Caco-2 (cell line): ENCODE measurements around the gene KLHL26. TPM values are rescaled to one million over a fixed set of nuclear protein-coding genes. Genes with fewer than 3 reads are reported as not detected.

Experiments
- BruUV-seq: library from RNA; stranded (reverse); fragments of 400-500 nt; replicated peaks from 2 replicates; lab custom pipeline; 2021; lab: Mats Ljungman, UMichigan
- CTCF ChIA-PET: fragments of 300-600 bp; sonication (Branson Sonifier 250); formaldehyde crosslinking; loops from one replicate; lab custom pipeline; 2022; ENCODE audit warnings: antibody characterized with exemption; lab: Charles Lee
- POLR2A ChIA-PET: fragments of 300-600 bp; sonication (Branson Sonifier 250); formaldehyde crosslinking; loops from one replicate; lab custom pipeline; 2022; ENCODE audit warnings: antibody characterized with exemption; lab: Charles Lee
- DNase-seq, 2 experiments: peaks; one replicate each; pipeline versions ENCODE4 v3.0.0 to v3.0.0-alpha.2; 2020 to 2022
- H3K27me3 ChIP-seq: replicated peaks from 2 replicates; pipeline ENCODE4 v1.6.0; 2011; ENCODE audit warnings: low read length; ENCODE audit not compliant: control insufficient read depth, insufficient read depth
- H3K36me3 ChIP-seq: 2 replicates; pipeline ENCODE4 v1.5.1; 2011; ENCODE audit warnings: low read length; ENCODE audit not compliant: control insufficient read depth, insufficient read depth
- H3K4me1 ChIP-seq: fragments of 250-450 bp; sonication (Bioruptor Pico); 2 replicates; pipeline ENCODE4 v1.5.1; 2020; ENCODE audit warnings: mild to moderate bottlenecking
- H3K4me3 ChIP-seq: 2 replicates; pipeline ENCODE4 v1.5.1; 2011; ENCODE audit warnings: low read depth, mild to moderate bottlenecking, control low read depth, low read length
- H3K9me3 ChIP-seq: fragments of 250-450 bp; sonication (Bioruptor Pico); 2 replicates; pipeline ENCODE4 v1.5.1; 2020; ENCODE audit warnings: mild to moderate bottlenecking, moderate library complexity
- H3K27ac Mint-ChIP-seq: one replicate; pipeline ENCODE4 v1.8.0; 2022; ENCODE audit warnings: mixed read lengths; ENCODE audit not compliant: unreplicated experiment
- H3K27me3 Mint-ChIP-seq: one replicate; pipeline ENCODE4 v1.8.0; 2022; ENCODE audit warnings: mixed read lengths; ENCODE audit not compliant: insufficient read depth, unreplicated experiment
- H3K36me3 Mint-ChIP-seq: one replicate; pipeline ENCODE4 v1.8.0; 2022; ENCODE audit warnings: mild to moderate bottlenecking, mixed read lengths; ENCODE audit not compliant: insufficient read depth, unreplicated experiment
- H3K4me1 Mint-ChIP-seq: one replicate; pipeline ENCODE4 v1.8.0; 2022; ENCODE audit warnings: low read depth, mixed read lengths; ENCODE audit not compliant: unreplicated experiment
- H3K4me3 Mint-ChIP-seq: one replicate; pipeline ENCODE4 v1.8.0; 2022; ENCODE audit warnings: mild to moderate bottlenecking, moderate library complexity, mixed read lengths; ENCODE audit not compliant: unreplicated experiment
- H3K9me3 Mint-ChIP-seq: one replicate; pipeline ENCODE4 v1.8.0; 2022; ENCODE audit warnings: mixed read lengths; ENCODE audit not compliant: unreplicated experiment
- intact Hi-C: fragments of 100-400 bp; cut with micrococcal nuclease; formaldehyde crosslinking; loops from one replicate; pipeline ENCODE4 v1.10.0; 2022; ENCODE audit not compliant: unreplicated experiment
- total RNA-seq: library from RNA; stranded (reverse); gene quantifications from 2 replicates; pipeline ENCODE4 v1.2.3, GENCODE V29; 2022
- TF ChIP-seq, protein P1 (sequence below), 2 experiments: fragments of 200-600 bp in 1 of 2; IDR thresholded peaks; 1 replicate in 1 of 2; 2 replicates in 1 of 2; pipeline versions ENCODE4 v1.5.1 to v1.8.0; 2011 to 2022; ENCODE audit warnings: antibody characterized with exemption in 1 of 2, control low read depth in 1 of 2, inconsistent platforms in 1 of 2, low read depth in 1 of 2, low read length in 1 of 2, mild to moderate bottlenecking in 1 of 2, moderate library complexity in 1 of 2; ENCODE audit not compliant: insufficient read depth in 1 of 2, severe bottlenecking in 1 of 2, unreplicated experiment in 1 of 2

Gene KLHL26
- total RNA-seq, 1 experiment from 2014 or later, result 9.8 TPM

DNA sequence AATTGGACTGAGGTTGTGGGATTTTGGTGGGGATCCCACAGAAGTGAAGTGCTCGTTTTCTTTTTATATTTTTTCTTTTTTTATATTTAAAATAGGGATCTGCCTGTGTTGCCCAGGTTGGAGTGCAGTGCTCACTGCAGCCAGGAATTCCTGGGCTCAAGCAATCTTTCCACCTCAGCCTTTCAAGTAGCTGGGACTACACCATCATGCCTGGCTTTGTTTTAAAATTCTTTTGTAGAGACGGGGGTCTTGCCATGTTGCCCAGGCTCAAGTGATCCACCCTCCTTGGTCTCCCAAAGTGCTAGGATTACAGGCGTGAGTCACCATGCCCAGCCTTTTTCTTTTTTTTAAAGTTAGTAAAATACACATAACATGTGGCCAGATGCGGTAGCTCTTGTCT, 67.2 kb downstream of the KLHL26 start:
- intact Hi-C loops, result no loop called here
- H3K9me3 ChIP-seq, result no peaks in the 10 kb centered on the region
- Mint-ChIP-seq H3K36me3 (peaks cover 5% of the 10 kb centered on the region), H3K4me3 (no peak overlapping the region), H3K27me3 (no peaks in the 10 kb centered on the region), H3K9me3 (no peaks in the 10 kb centered on the region), H3K4me1 (no peaks in the 10 kb centered on the region), H3K27ac (no peak overlapping the region)
- no peak for DNase-seq
- H3K36me3 ChIP-seq, result no peaks in the 10 kb centered on the region
- no TSS peak for BruUV-seq
- H3K4me1 ChIP-seq, result no peaks in the 10 kb centered on the region
- ChIA-PET CTCF (no interaction called here), POLR2A (no interaction called here)
- no peaks in the 10 kb centered on the region for H3K27me3 ChIP-seq
- no peak overlapping the region for H3K4me3 ChIP-seq
- TF ChIP-seq, protein P1, sequence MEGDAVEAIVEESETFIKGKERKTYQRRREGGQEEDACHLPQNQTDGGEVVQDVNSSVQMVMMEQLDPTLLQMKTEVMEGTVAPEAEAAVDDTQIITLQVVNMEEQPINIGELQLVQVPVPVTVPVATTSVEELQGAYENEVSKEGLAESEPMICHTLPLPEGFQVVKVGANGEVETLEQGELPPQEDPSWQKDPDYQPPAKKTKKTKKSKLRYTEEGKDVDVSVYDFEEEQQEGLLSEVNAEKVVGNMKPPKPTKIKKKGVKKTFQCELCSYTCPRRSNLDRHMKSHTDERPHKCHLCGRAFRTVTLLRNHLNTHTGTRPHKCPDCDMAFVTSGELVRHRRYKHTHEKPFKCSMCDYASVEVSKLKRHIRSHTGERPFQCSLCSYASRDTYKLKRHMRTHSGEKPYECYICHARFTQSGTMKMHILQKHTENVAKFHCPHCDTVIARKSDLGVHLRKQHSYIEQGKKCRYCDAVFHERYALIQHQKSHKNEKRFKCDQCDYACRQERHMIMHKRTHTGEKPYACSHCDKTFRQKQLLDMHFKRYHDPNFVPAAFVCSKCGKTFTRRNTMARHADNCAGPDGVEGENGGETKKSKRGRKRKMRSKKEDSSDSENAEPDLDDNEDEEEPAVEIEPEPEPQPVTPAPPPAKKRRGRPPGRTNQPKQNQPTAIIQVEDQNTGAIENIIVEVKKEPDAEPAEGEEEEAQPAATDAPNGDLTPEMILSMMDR (IDR thresholded peaks at IDR 0.05; ENCODE audit: insufficient read depth in 1 of 2, low read depth in 1 of 2, low read length in 1 of 2, severe bottlenecking in 1 of 2, unreplicated experiment in 1 of 2), result no peak

DNA sequence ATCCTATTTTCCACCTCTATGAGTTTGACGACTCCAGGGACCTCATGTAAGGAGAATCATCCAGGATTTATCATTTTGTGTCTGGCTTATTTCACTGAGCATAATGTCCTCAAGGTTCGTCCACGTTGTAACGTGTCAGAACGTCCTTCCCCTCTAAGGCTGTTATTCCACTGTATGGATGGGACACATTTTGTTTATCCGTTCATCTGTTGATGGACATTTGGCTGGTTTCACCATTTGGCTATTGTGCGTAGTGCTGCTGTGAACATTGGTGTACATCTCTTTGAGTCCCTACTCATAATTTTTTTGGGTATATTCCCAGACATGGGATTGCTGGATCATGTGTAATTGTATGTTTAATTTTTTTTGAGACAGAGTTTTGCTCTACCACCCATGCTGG, 68.1 kb downstream of the KLHL26 start:
- Mint-ChIP-seq H3K4me3 (no peak overlapping the region), H3K4me1 (no peaks in the 10 kb centered on the region), H3K27me3 (no peaks in the 10 kb centered on the region), H3K36me3 (peaks cover 5% of the 10 kb centered on the region), H3K9me3 (no peaks in the 10 kb centered on the region), H3K27ac (no peak overlapping the region)
- intact Hi-C loops, result no loop called here
- H3K4me1 ChIP-seq, result no peaks in the 10 kb centered on the region
- DNase-seq, result no peak
- TF ChIP-seq, protein P1 (IDR thresholded peaks at IDR 0.05; ENCODE audit: insufficient read depth in 1 of 2, low read depth in 1 of 2, low read length in 1 of 2, severe bottlenecking in 1 of 2, unreplicated experiment in 1 of 2), result no peak
- no peak overlapping the region for H3K4me3 ChIP-seq
- no peaks in the 10 kb centered on the region for H3K36me3 ChIP-seq
- H3K9me3 ChIP-seq, result no peaks in the 10 kb centered on the region
- H3K27me3 ChIP-seq, result no peaks in the 10 kb centered on the region
- ChIA-PET POLR2A (no interaction called here), CTCF (no interaction called here)
- BruUV-seq, result no TSS peak

DNA sequence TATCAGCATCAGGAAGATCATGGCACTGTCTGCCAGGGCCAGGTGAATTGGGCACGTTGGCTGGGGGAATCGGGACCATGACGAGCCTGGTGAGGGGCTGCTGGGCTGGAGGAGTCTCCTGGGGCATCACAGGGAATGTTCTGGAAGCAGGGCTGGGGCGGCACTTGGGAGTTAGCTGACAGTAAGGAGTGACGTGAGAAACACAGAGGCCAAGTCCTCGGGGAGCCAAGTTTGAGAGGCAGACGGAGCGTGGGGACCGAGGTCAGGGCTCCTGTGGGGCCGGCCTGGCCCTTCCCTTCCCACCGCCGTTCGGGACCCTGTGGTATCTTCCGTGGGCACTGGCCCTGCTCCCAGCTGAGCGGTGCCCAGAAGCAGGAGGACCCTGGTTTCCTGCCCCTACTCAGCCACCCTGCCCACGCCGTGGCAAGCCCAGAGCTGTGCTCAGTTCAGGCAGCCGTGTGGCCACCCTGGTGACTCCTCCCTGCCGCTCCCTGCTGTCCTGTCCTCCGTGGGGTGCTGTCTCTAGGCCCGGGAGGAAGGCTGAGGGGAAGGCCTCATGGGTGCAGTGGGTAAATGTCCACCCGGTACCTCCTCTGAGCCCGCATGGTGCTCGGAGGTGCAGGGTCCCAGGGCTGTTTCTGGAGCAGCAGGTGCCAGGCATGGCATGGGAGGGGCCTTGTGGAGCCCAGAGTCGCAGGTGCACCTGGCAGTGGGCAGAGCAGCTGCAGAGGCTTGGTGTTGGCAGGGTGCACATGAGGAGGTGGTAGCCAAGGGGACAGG, 71.8 kb downstream of the KLHL26 start:
- ChIA-PET POLR2A (no interaction called here), CTCF (no interaction called here)
- no peak overlapping the region for H3K4me3 ChIP-seq
- Mint-ChIP-seq H3K4me3 (no peak overlapping the region), H3K4me1 (no peaks in the 10 kb centered on the region), H3K27ac (no peak overlapping the region), H3K27me3 (no peaks in the 10 kb centered on the region), H3K36me3 (peaks cover 5% of the 10 kb centered on the region), H3K9me3 (no peaks in the 10 kb centered on the region)
- TF ChIP-seq, protein P1 (IDR thresholded peaks at IDR 0.05; ENCODE audit: insufficient read depth in 1 of 2, low read depth in 1 of 2, low read length in 1 of 2, severe bottlenecking in 1 of 2, unreplicated experiment in 1 of 2), result no peak
- H3K9me3 ChIP-seq, result no peaks in the 10 kb centered on the region
- H3K36me3 ChIP-seq, result no peaks in the 10 kb centered on the region
- no TSS peak for BruUV-seq
- intact Hi-C loops, result no loop called here
- no peak for DNase-seq
- no peaks in the 10 kb centered on the region for H3K27me3 ChIP-seq
- no peaks in the 10 kb centered on the region for H3K4me1 ChIP-seq
